GM19395 (cell line): ENCODE data around the gene EFCC1.
"Not testable (repeated sequence)": the region's sequence is repeated elsewhere in the genome, so short reads cannot be mapped to it uniquely, and the experiment has no call there.

ENCODE experiments used
- ATAC-seq: cut with Tn5 transposase; IDR thresholded peaks from one replicate; pipeline ENCODE4 v1.9.1; 2021; ENCODE audit warnings: mild to moderate bottlenecking, moderate library complexity; ENCODE audit not compliant: unreplicated experiment

EFCC1 gene

DNA sequence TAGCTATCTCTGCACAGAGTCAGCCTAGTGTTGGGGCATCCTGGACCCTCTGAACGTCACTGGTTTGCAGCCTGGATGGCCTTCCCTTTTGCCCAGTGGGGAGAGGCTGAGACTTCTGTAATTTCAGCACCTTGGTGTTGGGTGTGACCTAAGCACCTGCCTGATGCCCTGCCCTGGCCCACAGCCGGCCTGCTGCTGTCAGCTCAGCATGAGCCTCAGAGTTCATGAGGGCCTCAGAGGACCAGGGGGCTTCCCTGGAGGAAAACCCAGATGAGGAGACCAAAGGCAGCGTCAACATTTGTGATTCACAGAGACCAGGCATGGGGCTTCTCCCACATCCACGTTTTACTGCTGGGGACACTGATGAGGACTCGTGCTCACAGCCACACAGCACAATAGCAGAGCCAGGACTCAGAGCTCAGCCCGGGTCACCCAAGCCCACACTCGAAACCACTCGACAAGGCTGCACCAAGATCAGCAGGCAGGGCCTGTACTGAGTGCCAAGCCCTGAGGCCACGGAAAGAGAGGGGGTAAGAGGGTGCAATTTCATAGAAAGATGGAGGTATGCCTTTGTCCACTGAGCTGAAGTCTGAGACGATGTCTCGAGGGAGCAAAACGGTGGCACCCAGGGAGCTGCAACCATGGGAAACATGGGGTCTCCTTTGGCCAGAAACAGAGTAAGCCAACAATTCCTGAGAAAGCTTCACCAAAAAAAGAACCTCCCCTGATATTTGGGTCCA, 49.6 kb downstream of the EFCC1 start:
- ATAC-seq = no peak

DNA sequence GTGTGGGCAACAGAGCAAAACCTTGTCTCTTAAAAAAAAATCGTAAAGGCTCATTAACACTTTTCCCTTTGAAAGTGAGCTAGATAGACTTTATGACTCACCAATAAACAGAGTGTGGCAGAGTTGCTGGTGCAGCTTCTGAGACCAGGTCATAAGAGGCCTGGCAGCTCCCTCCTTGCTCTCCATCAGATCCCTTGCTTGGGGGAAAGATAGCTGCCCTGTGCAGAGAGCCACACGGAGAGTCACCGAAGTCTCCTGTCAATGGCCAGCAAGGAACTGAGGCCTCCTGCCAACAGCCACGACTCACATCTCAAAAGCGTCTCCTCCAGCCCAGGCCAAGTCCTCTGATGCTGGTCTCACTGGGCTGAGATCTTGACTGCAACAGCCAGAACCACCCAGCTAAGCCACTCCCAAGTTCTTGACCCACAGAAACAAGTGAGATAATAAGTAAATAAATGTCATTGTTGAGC, 50.8 kb downstream of the EFCC1 start:
- no peak for ATAC-seq

DNA sequence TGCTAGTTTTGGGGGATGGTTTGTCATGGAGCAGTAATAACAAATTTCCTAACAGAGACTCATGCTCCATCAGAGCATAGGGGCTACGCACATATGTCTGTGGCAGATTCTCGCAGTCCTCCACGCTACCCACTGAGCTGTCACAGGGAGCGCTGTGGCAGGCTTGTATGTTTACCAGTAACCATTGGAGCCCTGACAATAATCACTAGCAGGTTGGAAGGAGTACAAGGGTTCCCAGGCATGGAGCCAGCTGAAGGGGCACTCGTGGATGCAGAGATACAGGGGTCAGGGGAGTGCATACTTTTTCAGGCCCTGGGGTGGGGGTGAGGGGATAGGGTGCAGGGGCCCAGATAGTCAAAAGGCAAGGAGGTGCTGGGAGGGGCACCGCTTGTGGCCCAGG, 51.6 kb downstream of the EFCC1 start:
- no peak for ATAC-seq

DNA sequence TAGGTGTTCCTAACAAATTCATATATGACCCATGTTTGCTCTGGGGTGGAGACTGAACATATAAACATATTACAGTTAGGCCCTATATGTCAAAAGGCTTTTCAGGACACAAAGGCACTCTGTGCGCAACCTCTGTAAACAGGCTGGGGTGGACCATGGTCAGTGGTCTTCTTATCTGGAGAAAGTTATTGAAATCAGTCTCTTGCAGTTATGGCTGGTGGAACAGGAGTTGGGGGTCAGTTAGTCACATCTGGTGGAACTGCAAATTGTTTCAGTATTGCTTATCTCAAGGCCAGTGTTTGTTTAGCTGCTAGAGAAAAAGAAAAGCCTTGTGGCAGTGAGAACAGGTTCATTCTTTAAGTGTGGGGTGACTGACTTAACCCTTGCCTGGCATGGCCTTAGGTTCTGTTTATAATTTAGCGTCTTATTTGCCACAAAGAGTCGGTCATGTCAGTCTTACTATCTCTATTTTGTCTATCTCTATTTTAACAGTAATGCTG, 53.6 kb downstream of the EFCC1 start:
- no peak for ATAC-seq

DNA sequence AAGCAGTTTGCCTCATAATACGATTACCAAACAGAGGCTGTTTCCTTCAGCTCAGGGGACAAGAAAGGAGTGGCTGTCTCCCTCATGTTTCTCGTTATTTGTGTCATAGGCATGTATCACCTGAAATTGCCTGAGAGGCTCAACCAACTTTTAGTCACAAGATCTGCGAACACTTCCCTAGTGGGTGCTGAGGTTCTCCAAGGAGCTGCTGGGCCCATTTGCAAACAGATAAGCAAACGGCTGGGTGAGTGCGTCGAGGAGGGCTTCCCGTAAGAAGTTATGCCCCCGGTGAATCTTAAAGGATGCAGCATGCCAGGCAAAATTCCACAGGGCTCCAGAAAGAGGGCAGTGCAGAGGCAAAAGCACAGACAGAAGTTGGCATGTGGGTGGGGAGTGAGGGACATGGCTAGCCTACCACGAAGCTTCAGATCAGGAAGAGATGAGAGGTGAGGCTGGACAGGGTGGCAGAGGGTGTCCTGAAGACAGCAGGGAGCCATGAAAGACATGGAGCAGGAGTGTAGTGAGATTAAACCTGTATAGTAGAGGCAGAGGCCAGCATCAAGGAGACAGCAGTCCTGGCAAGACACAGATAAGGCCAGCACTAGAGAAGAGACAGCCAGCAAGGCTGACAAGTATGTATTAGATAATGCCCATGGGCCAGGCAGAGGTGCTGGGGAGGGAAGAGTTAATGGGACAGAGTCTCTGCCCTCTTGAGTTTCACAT, 55.5 kb downstream of the EFCC1 start:
- ATAC-seq = no peak

DNA sequence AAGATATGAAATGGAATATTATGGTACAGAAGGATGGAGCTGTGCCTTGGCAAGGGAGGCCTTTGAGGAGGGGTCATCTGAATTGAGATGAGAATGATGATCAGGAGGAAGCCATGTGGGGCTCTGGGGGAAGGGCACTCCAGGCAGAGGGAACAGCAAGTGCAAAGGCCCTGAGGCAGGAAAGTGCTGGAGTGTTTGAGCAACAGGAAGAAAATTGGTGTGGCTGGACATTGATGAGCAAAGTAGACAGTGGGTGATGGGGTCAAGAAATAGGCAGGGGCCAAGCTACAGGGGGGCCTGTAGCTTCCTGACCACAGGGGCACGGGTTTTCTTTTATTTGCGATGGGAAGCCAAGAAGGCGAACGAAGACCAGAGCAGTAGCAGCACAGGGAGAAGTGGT, 56.1 kb downstream of the EFCC1 start:
- no peak for ATAC-seq

DNA sequence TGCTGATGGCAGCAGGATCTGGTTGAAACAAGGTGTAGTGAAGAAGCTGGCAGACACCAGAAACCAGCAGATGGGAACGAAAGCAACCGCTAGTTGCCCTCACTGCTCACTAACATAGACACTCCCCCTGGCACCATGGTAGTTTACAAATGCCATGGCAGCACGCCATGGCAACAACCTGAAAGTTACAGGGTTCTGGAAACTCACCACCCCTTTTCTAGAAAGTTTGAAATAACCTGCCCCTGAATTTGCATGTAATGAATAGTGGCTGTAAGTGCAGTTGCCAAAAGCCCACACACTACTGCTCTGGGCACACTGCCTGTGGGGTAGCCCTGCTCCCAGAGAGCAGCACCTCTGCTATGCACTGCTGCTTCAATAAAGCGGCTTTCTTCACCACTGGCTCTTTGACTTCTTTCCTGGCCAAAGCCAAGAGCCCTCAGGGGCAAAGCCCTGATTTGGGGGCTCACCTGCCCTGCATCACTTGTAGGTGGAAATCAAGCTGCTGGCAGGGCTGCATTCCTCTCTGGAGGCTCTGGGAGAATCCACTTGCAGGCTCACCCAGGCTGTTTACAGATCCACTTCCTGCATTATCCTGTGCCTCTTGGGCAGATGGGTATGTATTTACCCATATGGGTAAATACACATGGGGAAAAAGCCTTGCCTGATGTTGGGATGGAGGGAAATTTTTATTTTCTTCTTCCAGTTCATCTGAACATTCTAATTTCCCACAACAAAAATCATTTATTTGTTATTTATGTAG, 57.5 kb downstream of the EFCC1 start:
- no peak for ATAC-seq

DNA sequence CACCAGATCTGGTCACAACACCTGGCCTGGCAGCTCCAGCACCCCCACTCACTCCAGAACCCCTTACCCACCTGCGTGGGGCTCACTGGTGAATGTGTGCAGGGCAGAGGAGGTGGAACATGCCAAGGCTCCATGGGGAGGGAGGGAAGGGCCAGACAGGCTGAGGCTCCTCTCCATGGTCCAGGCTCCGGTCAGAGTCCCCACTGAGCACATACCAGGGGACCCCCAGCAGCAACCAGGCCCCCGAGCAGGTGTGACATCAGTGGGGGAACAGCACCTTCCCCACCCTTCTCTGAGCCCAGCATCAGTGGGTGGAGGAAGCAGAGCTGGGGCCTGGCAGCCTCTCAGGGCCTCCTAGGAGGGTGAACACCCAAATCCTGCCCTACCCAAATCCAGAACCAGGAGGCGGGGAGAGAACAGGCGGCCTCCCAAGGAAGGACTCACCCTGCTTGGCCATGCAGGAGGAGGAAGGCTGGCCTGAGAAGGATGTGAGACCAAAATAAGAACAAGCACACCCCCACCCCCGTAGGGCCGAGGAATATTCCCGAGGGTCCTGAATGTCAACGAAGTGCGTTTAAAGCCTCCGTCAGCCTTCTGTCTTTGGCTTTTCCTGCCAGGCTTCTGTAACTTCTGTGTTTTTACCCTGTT, 58.3 kb downstream of the EFCC1 start:
- ATAC-seq = no peak

DNA sequence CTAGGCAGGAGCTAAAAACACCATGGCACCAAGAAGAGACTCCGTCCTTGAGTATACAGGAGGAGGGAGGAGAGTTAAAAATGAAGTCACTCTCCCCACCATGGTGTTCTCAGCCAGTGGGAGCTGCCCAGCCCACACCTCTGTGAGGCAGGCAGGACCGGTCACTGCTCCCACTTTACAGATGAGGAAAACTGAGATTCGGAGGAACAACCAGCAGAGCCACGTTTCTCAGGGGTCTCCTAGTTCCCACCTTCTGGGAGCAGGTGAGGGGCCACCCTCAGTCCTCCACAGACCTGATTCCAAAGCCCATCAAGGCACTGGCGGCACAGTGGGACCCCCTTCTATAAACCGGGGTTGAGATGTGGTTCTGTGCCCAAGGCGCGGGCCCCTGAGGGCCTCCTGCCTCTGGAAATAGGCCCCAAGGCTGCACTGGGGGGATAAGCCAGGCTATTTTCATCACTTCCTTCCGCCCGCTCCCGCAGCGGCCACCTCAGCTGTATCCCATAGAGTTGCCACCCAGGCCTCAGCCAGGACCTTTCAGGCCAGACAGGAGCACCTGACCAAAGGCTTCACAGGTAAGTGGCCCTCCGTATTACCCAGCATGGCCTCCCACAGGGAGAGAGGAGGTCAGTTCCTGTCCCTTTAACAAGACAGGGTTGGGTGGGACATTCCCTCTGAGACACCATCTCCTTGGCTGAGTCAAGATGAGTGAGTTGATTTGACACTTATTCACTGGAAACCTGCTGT, 59.3 kb downstream of the EFCC1 start, which contains the start of gene GP9:
GP9 (plus strand) TSS at position 504 of the 747 bp plus-strand sequence. CDS start 961 bp downstream, outside the sequence.
- ATAC-seq = no peak

DNA sequence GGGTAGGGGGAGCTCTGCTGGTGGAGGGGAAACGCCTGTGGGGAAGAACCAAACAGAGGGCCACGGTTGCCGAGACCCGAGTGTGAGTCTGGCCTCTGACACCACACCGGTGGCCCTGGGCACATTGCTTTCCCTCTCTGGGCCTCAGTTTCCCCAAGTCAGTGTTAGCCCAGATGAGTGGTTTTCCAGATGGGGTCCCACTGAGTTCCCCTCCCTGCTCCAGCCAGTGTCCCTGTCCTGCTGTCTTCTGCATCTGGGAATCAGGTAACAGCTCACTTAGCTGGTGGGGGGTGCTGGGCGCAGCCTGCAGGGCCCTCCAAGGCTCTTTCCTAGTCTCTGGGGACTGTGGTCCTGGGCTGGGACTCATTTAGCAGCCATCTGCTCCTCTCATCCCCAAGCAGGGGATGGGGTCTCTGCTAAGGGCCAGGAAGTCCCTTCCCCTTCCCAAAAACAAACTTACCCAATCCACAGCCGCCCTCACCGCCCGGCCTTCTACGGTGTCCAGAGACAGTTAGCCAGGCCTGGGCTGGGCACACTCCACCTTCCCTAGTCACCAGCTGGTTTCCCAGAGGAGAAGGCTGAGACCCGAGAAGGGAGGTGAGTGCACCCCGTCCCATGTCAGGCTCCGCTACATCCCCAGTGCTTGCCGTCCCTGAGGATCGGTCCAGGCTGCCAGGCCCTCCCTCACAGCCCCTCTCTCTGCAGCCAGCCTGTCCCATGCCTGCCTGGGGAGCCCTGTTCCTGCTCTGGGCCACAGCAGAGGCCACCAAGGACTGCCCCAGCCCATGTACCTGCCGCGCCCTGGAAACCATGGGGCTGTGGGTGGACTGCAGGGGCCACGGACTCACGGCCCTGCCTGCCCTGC, 60.2 kb downstream of the EFCC1 start:
- no peak for ATAC-seq

DNA sequence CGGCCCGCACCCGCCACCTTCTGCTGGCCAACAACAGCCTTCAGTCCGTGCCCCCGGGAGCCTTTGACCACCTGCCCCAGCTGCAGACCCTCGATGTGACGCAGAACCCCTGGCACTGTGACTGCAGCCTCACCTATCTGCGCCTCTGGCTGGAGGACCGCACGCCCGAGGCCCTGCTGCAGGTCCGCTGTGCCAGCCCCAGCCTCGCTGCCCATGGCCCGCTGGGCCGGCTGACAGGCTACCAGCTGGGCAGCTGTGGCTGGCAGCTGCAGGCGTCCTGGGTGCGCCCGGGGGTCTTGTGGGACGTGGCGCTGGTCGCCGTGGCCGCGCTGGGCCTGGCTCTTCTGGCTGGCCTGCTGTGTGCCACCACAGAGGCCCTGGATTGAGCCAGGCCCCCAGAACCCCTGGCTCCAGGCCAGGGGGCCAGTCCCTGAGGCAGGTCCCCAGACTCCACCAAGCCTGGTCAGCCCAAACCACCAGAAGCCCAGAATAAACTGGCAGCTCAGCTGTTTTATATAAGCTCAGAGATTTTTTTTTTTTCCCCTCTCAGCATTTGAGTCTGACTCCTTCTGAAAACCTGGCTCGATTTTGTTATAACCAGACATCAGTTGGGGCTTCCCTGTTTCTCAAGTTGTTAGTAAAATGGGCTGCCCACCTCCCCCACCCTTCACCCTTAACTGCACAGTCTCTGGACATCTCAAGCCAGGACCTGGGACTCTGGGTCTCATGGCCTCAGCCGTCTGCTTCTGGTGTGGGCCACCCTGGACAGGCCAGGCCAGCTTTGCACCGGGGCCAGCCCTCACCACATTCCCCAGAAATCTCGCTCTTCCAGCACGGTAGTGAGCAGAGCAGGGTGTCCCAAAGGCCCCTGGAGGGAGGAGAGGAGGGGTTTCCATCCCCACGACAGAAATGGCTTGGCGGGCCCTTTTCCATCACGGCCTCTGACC, 61.1 kb downstream of the EFCC1 start:
- ATAC-seq = no peak

DNA sequence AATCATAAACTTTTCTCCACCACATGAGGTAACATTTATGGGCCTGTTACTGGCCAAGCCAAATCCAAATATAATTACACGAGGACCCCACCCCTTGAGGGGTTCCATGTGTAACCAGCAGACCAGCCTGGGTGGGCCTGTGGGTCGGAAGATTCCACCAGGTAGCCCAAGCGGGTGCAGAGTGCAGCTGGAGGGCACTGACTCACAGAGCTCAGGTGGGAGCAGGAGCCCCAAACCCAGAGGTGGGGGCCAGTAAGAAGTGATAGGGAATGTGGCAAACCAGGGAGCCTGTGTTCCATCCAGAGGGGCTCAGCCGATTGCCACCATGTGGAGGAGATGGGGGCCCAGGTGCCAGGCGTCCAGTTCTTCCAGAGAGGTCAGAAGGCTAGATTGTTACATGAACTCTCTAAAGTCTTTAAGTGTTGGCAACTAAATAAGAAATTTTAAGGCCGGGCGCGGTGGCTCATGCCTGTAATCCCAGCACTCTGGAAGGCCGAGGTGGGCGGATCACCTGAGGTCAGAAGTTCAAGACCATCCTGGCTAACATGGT, 62.1 kb downstream of the EFCC1 start:
- no peak for ATAC-seq

DNA sequence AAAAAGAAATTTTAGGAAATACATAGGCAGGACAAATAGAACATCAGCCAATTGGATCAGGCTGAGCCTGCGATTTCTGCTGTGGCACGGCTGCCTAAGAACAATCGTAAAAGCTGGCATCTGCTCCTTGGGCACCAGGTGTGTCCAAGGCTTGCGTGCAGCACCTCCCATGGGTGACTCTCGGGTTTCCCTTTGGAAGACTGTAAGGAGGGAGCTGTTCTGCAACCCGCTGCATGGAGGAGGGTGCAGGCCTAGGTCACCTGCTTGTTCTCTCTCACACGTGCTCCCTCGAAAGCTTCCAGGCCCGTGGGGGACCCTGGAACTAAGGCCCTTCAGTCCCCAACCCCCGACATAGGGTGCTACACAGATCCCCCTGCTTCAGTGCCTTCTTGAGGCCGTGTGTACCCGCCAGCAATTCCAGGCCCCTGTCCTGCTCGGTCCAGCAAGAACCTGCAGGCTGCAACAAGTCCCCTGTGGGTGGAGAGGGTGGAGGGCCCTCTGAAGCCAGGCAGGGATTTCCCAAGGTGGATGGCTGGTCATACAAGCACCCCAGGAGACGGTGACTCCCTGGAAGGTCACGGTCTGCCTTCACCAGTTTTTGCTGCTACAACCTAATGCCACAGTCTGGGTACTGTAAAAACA, 62.9 kb downstream of the EFCC1 start:
- no peak for ATAC-seq

DNA sequence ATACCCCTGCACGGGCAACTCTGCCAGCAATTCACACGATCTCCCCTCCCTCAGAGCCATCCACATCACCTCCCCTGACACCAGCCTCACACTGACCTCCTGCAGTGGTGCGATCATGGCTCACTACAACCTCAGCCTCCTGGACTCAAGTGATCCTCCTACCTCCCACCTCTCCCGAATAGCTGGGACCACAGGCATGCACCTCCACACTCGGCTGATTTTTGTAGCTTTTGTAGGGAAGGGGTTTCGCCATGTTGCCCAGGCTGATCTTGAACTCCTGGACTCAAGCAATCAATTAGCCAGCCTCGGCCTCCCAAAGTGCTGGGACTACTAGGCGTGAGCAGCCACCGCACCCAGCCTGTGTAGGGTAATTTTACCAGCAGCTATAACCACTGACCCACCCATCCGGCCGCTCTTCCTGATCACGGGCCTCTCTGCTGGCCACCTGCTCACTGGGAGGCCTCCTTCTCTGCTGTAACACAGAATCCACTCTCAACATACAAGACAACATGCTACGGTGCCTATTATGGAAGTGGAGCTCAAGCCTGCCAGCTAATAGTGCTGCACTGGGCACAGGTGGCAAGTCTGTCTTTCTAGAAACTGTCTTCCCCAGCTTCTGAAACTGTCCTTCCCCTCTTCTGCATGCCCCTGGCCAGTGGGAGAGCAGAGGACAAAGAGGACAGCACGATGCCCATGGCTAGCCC, 64.1 kb downstream of the EFCC1 start:
- ATAC-seq = no peak

DNA sequence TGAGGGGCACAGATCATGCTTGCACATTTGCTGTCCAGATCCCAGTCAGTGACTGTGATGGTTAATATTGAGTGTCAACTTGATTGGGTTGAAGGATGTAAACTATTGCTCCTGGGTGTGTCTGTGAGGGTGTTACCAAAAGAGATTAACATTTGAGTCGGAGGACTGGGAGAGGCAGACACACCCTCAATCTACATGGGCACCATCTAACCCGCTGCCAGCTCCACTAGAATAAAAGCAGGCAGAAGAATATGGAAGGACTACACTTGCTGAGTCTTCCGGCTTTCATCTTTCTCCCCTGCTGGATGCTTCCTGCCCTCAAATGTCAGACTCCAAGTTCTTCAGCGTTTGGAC, 64.6 kb downstream of the EFCC1 start:
- ATAC-seq = no peak

DNA sequence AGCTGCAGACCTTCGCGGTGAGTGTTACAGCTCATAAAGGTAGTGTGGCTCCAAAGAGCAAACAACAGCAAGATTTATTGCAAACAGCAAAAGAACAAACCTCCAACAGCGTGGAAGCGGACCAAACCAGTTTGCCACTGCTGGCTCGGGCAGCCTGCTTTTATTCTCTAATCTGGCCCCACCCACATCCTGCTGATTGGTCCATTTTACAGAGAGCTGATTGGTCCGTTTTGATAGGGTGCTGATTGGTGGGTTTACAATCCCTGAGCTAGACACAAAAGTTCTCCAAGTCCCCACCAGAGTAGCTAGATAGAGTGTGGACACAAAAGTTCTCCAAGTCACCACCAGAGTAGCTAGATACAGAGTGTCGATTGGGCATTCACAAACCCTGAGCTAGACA, 66.6 kb downstream of the EFCC1 start:
- ATAC-seq = not testable (repeated sequence)
